Left ventricle myocardium inferior (tissue), 1 donor: ENCODE results near the gene SIGLEC6. TPM values are rescaled to one million over a fixed set of nuclear protein-coding genes. Genes with fewer than 3 reads are reported as not detected.
A peak's percentile ranks its signal among the peaks of the same experiment; 100 is the strongest.

Experiments used
- DNase-seq: peaks from one replicate; pipeline ENCODE4 v3.0.0-alpha.2; 2020
- H3K27ac ChIP-seq: fragments of 200-600 bp; replicated peaks from 2 replicates; pipeline ENCODE4 v1.8.0; 2021
- H3K27me3 ChIP-seq: fragments of 200-600 bp; 2 replicates; pipeline ENCODE4 v1.8.0; 2021; ENCODE audit warnings: low read depth
- H3K36me3 ChIP-seq: fragments of 200-600 bp; 2 replicates; pipeline ENCODE4 v1.8.0; 2021
- H3K4me1 ChIP-seq: fragments of 200-600 bp; 2 replicates; pipeline ENCODE4 v1.8.0; 2021
- H3K4me3 ChIP-seq: fragments of 200-600 bp; 2 replicates; pipeline ENCODE4 v1.8.0; 2021; ENCODE audit warnings: mild to moderate bottlenecking, moderate library complexity
- H3K9me3 ChIP-seq: fragments of 200-600 bp; replicated peaks from 2 replicates; pipeline ENCODE4 v1.8.0; 2021
- intact Hi-C: fragments of 100-400 bp; cut with micrococcal nuclease; formaldehyde crosslinking; loops from one replicate; pipeline ENCODE4 v1.11.0; 2022
- total RNA-seq: library from RNA; stranded (reverse); fragmentation: NEBNext Ultra II Directional; extraction: Animal tissue kit (Norgen Biotek cat#: 25700); gene quantifications from one replicate; pipeline ENCODE4 v1.2.1, GENCODE V29; 2021
- TF ChIP-seq, protein P1 (sequence below): fragments of 200-600 bp; IDR thresholded peaks from 2 replicates; pipeline ENCODE4 v1.8.0; 2021; ENCODE audit warnings: antibody characterized with exemption, mild to moderate bottlenecking, borderline replicate concordance
- donor health status: DM: no; HTN: yes; CAD: no; lungs with severe emphysema.

Gene SIGLEC6
- total RNA-seq, 1 donor from 2014 or later = 0.33 TPM

DNA sequence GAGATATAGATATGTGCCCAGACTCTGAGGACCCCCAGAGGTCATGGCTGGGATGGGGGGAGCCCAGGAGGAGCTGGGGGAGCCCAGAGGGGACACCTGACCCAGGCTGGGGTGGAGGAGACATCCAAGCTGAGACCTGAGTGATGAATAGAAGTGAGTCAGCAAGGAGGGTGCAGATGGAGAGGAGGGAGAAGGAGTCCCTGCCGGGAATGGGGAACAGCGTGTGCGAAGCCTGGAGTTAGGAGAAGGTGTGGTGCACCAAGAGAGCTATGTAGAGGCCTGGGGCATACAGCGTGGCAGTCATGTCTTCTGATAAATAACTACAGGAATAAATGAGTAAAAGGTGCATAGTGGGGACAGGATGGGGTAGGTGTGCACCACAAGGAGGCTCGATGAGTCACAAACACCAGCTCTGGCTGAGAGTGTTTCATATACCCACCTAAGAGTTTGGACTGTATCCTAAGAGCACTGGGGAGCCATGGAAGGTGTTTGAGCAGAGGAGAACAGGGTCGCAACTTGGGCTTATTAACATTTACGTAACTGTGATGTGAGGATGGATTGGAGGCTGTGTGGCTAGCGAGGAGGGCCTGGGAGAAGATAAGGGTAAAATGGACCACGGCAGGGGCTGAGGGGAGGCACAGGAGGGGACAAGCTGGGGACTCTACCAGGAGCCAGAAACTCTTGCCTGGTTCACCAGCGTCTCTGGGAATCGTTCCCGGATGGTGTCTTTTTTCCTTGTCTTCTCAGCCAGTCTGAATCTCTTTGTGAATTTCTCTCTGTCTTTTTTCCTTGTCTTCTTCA is 51.7 kb downstream of the SIGLEC6 start:
- Histone ChIP-seq H3K9me3 (no peaks in the 10 kb centered on the region), H3K36me3 (no peaks in the 10 kb centered on the region), H3K4me3 (no peak overlapping the region), H3K27me3 (peaks cover 90% of the 10 kb centered on the region), H3K27ac (no peak overlapping the region), H3K4me1 (no peaks in the 10 kb centered on the region)
- no peak for DNase-seq
- TF ChIP-seq, protein P1, sequence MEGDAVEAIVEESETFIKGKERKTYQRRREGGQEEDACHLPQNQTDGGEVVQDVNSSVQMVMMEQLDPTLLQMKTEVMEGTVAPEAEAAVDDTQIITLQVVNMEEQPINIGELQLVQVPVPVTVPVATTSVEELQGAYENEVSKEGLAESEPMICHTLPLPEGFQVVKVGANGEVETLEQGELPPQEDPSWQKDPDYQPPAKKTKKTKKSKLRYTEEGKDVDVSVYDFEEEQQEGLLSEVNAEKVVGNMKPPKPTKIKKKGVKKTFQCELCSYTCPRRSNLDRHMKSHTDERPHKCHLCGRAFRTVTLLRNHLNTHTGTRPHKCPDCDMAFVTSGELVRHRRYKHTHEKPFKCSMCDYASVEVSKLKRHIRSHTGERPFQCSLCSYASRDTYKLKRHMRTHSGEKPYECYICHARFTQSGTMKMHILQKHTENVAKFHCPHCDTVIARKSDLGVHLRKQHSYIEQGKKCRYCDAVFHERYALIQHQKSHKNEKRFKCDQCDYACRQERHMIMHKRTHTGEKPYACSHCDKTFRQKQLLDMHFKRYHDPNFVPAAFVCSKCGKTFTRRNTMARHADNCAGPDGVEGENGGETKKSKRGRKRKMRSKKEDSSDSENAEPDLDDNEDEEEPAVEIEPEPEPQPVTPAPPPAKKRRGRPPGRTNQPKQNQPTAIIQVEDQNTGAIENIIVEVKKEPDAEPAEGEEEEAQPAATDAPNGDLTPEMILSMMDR = no peak
- intact Hi-C loops = loop anchor here (10.0 kb wide), 1 partner anchor 295 kb away; no protein-coding TSS in a partner anchor

DNA sequence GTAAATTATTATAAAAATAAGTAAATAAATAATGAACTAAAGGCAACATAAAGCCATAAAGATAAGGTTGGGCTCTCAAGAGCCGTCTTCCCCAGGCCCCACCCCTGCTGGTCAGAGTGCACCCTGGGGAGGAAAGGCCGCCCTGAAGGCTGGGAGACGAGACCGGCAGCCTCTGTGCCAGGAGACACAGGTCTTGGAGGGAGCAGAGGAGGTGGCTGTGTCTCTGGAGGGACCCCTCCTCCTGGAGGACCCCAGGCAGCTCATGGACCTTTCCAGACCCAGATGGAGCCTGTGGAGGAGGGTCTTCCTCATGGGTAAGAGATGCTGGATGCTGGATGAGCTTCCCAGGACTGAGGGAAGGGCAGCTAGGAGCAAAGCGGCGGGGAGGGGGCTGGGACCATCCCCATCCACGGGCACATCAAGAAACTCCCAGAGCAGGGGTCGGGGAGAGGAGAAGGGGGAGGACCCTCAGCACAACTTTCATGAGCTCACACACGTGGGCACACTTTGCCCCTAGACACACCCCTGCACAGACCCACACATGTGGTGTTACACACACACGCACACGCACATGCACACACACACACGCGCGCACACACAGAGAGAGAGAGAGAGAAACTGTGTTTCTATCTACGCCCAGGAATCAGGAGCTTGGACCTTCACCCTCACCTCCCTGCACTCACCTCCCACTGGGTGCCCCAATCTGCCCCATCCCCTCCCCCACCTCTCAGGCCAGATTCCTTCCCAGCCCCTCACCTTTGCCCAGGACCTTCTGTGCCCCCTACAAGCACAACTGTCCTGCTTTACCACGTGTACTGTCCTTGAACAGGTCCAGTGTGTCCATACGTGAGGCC is 52.9 kb downstream of the SIGLEC6 start, which contains the start of gene CEACAM18:
Gene CEACAM18 (plus strand): TSS at position 159 of the 854 bp plus-strand sequence.
- H3K4me1 ChIP-seq = no peaks in the 10 kb centered on the region
- H3K27me3 ChIP-seq = peaks cover 90% of the 10 kb centered on the region
- TF ChIP-seq, protein P1 = no peak
- H3K27ac ChIP-seq = no peak within 1 kb of the TSS
- intact Hi-C loops = loop anchor here (10.0 kb wide), 1 partner anchor 296 kb away; no protein-coding TSS in a partner anchor
- DNase-seq = no peak
- no peaks in the 10 kb centered on the region for H3K9me3 ChIP-seq
- no peak within 1 kb of the TSS for H3K4me3 ChIP-seq
- no peaks in the 10 kb centered on the region for H3K36me3 ChIP-seq

- H3K27me3 ChIP-seq = peaks cover 87% of the 10 kb centered on the region
- intact Hi-C loops = loop anchor here (10.0 kb wide), 1 partner anchor 297 kb away; no protein-coding TSS in a partner anchor
- H3K4me1 ChIP-seq = no peaks in the 10 kb centered on the region
- H3K9me3 ChIP-seq = no peaks in the 10 kb centered on the region
- H3K36me3 ChIP-seq = no peaks in the 10 kb centered on the region
- DNase-seq = no peak
- TF ChIP-seq, protein P1 = no peak
- no peak overlapping the region for H3K4me3 ChIP-seq
- no peak overlapping the region for H3K27ac ChIP-seq
These were observed 54.1 kb downstream of the SIGLEC6 start for GRCh38 chr19:51477344-51477743.

GRCh38 chr19:51476164-51476563 is 55.3 kb downstream of the SIGLEC6 start:
- intact Hi-C loops = loop anchor here (10.0 kb wide), 1 partner anchor 299 kb away; no protein-coding TSS in a partner anchor
- H3K36me3 ChIP-seq = no peaks in the 10 kb centered on the region
- no peak overlapping the region for H3K27ac ChIP-seq
- peaks cover 86% of the 10 kb centered on the region for H3K27me3 ChIP-seq
- no peak for DNase-seq
- H3K4me3 ChIP-seq = no peak overlapping the region
- no peaks in the 10 kb centered on the region for H3K9me3 ChIP-seq
- TF ChIP-seq, protein P1 = no peak
- H3K4me1 ChIP-seq = no peaks in the 10 kb centered on the region

DNA sequence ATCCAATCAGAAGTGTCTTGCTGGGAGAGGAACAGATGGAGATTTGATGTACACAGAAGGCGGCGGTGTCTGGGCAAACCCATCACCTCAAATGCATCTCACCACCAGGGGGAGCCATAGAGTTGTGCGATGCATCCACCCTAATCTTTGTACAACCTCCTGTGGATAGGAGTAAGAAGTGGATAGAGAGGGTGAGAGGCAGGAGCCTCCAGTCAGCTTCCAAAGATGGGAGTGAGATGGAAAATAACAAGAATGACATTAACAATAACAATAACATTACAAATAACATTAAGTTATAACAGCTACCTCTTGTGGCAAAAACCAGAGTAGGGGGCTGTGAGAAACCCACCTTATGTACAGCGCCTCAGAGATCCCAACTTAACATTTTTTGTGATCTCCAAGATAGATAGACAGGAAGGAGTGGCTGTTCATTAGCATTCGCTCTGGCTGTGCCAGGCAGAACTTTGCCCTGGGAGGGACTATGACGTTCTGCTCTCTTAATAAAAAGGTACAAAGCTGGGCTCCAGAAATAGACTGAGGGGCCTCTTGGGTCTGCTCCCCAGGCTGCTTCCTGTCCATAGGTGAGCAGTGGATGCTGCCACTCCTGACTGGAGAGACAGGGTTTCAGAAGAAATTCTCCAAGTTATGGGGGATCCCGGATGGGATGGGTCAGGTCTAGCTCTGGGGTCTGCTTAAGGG is 58.3 kb downstream of the SIGLEC6 start:
- no peaks in the 10 kb centered on the region for H3K9me3 ChIP-seq
- TF ChIP-seq, protein P1 = peak; percentile 89
- intact Hi-C loops = loop anchor here (5.0 to 10.0 kb wide), 2 partner anchors 184 to 302 kb away; no protein-coding TSS in a partner anchor
- peak; percentile 51 for DNase-seq
- H3K36me3 ChIP-seq = no peaks in the 10 kb centered on the region
- H3K27me3 ChIP-seq = peaks cover 73% of the 10 kb centered on the region
- no peak overlapping the region for H3K4me3 ChIP-seq
- H3K27ac ChIP-seq = no peak overlapping the region
- H3K4me1 ChIP-seq = no peaks in the 10 kb centered on the region
